ENCODE measurements around the gene ADIPOR2. TPM values are rescaled to one million over a fixed set of nuclear protein-coding genes. Genes with fewer than 3 reads are reported as not detected.

The ADIPOR2 gene
- total RNA-seq, 1 experiment from 2014 or later = 84.0 TPM

DNA sequence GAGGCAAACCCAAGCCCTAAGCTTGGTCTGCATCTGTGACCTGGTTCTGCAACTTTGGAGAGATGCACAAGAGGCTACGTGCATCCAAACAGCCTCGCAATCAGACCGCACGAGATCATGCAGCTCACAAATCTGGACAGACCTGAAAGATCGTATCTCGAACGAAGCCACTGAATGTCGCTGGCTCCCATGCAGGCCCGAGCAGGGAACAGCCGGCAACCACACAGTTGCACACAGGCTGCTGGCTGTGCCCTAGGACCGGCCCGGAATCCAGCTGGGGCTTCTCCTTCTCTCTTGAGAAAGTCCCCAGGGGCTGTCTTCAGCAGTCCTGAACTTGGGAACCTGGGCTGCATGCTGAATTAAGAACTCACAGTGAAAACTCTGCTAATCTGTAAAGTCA, 34.0 kb upstream of the ADIPOR2 start:
- no peak overlapping the region for H3K27ac ChIP-seq (ENCODE audit: low read depth, low read length, poor library complexity, severe bottlenecking)
- H3K36me3 ChIP-seq (ENCODE audit: insufficient read depth, low read length, poor library complexity, severe bottlenecking) = no peaks in the 10 kb centered on the region
- H3K4me3 ChIP-seq (ENCODE audit: low read depth, low read length, poor library complexity, severe bottlenecking) = no peak overlapping the region
- H3K4me1 ChIP-seq (ENCODE audit: insufficient read depth, low read length, poor library complexity, severe bottlenecking) = no peaks in the 10 kb centered on the region
- H3K27me3 ChIP-seq (replicated peaks; ENCODE audit: insufficient read depth, low read depth, low read length, poor library complexity) = no peaks in the 10 kb centered on the region
- POLR2A ChIA-PET (ENCODE audit: low non-redundant PET) = no interaction called here
- TF ChIP-seq, protein P1, sequence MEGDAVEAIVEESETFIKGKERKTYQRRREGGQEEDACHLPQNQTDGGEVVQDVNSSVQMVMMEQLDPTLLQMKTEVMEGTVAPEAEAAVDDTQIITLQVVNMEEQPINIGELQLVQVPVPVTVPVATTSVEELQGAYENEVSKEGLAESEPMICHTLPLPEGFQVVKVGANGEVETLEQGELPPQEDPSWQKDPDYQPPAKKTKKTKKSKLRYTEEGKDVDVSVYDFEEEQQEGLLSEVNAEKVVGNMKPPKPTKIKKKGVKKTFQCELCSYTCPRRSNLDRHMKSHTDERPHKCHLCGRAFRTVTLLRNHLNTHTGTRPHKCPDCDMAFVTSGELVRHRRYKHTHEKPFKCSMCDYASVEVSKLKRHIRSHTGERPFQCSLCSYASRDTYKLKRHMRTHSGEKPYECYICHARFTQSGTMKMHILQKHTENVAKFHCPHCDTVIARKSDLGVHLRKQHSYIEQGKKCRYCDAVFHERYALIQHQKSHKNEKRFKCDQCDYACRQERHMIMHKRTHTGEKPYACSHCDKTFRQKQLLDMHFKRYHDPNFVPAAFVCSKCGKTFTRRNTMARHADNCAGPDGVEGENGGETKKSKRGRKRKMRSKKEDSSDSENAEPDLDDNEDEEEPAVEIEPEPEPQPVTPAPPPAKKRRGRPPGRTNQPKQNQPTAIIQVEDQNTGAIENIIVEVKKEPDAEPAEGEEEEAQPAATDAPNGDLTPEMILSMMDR (conservative IDR thresholded peaks at IDR 0.05; ENCODE audit: low read depth, low read length) = no peak
- TF ChIP-seq EZH2 (IDR thresholded peaks at IDR 0.05; ENCODE audit: borderline replicate concordance, low read depth, low read length, poor library complexity, severe bottlenecking) = no peak
- H3K9me3 ChIP-seq (ENCODE audit: low read depth, low read length, poor library complexity, severe bottlenecking) = no peaks in the 10 kb centered on the region
- no peak for DNase-seq (ENCODE audit: low spot score)
- CTCF ChIA-PET = no interaction called here
- intact Hi-C loops (cut with micrococcal nuclease; ENCODE audit: unreplicated experiment) = no loop called here
- BruUV-seq (replicated peaks) = no TSS peak

DNA sequence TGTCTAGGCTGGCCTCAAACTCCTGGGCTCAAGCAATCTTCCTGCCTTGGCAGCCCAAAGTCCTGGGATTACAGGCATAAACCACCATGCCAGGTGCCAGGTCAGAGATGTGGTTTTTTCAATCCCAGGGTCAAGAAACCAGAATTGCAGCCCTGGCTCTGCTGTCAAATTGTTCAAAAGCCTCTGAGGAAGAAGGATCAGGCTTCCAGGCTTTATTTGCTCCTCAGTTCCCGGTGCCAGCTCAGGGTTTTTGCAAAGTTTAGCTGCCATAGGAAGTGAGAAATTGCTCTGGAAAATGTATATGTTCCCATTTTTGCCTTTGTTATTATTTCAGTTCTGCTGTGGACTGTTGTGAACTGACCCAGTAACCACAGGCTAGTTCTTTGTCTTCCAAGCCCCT, 33.2 kb upstream of the ADIPOR2 start:
- H3K36me3 ChIP-seq (ENCODE audit: insufficient read depth, low read length, poor library complexity, severe bottlenecking) = no peaks in the 10 kb centered on the region
- H3K4me3 ChIP-seq (ENCODE audit: low read depth, low read length, poor library complexity, severe bottlenecking) = no peak overlapping the region
- BruUV-seq (replicated peaks) = no TSS peak
- intact Hi-C loops (cut with micrococcal nuclease; ENCODE audit: unreplicated experiment) = no loop called here
- no peaks in the 10 kb centered on the region for H3K27me3 ChIP-seq (replicated peaks; ENCODE audit: insufficient read depth, low read depth, low read length, poor library complexity)
- no peak for DNase-seq (ENCODE audit: low spot score)
- no peak for TF ChIP-seq EZH2 (IDR thresholded peaks at IDR 0.05; ENCODE audit: borderline replicate concordance, low read depth, low read length, poor library complexity, severe bottlenecking)
- TF ChIP-seq, protein P1 (conservative IDR thresholded peaks at IDR 0.05; ENCODE audit: low read depth, low read length) = no peak
- ChIA-PET POLR2A (ENCODE audit: low non-redundant PET) (no interaction called here), CTCF (no interaction called here)
- no peaks in the 10 kb centered on the region for H3K9me3 ChIP-seq (ENCODE audit: low read depth, low read length, poor library complexity, severe bottlenecking)
- no peak overlapping the region for H3K27ac ChIP-seq (ENCODE audit: low read depth, low read length, poor library complexity, severe bottlenecking)
- H3K4me1 ChIP-seq (ENCODE audit: insufficient read depth, low read length, poor library complexity, severe bottlenecking) = no peaks in the 10 kb centered on the region

DNA sequence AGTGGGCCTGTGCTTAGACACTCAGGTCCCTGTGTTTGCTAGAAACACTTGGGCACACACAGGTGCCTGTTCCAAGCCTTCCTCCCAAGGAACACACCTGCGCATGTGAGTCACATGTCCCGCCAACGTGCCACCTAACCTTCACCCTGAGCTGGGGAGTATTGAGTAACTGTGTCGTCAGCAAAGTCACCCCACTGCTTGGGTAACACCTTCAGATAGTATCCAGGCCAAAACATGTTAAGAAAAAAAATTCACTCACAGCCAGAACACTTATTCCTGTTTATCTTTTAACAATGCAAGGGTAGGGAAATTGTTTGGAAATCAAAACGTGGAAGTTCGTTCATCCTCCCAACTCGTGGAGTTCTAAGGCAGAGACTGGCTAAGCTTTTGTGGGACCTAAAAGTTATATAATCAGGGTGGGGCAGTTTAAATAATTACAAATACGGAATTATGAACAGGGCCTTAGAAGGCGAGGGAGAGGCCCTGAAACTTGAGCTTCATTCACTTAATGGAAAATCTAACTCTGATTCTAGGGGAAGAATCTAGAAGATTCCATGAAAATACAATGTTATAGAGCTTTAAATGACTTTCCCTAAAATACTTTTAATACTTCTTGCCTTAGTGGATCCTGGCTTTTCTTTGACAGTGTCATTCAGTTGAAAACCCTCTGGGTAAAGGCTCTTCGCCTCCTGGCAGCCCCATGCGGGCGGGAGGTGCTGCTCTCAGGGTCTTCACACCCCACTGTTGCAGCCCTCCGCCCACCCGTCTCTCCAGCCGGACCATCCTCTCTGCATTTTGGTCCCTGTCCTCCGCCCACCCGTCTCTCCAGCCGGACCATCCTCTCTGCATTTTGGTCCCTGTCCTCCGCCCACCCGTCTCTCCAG, 30.3 kb upstream of the ADIPOR2 start:
- Histone ChIP-seq H3K27me3 (replicated peaks; ENCODE audit: insufficient read depth, low read depth, low read length, poor library complexity) (no peaks in the 10 kb centered on the region), H3K4me3 (ENCODE audit: low read depth, low read length, poor library complexity, severe bottlenecking) (no peak overlapping the region), H3K4me1 (ENCODE audit: insufficient read depth, low read length, poor library complexity, severe bottlenecking) (no peaks in the 10 kb centered on the region), H3K36me3 (ENCODE audit: insufficient read depth, low read length, poor library complexity, severe bottlenecking) (no peaks in the 10 kb centered on the region), H3K9me3 (ENCODE audit: low read depth, low read length, poor library complexity, severe bottlenecking) (no peaks in the 10 kb centered on the region), H3K27ac (ENCODE audit: low read depth, low read length, poor library complexity, severe bottlenecking) (no peak overlapping the region)
- CTCF ChIA-PET = no interaction called here
- intact Hi-C loops (cut with micrococcal nuclease; ENCODE audit: unreplicated experiment) = no loop called here
- POLR2A ChIA-PET (ENCODE audit: low non-redundant PET) = no interaction called here
- no TSS peak for BruUV-seq (replicated peaks)
- no peak for DNase-seq (ENCODE audit: low spot score)
- TF ChIP-seq EZH2 (IDR thresholded peaks at IDR 0.05; ENCODE audit: borderline replicate concordance, low read depth, low read length, poor library complexity, severe bottlenecking) = no peak
- TF ChIP-seq, protein P1 (conservative IDR thresholded peaks at IDR 0.05; ENCODE audit: low read depth, low read length) = no peak

Measured in A673 (cell line).